ENCODE measurements around the gene CPVL. TPM values are rescaled to one million over a fixed set of nuclear protein-coding genes. Genes with fewer than 3 reads are reported as not detected.

The CPVL gene
- total RNA-seq, 1 experiment from 2014 or later: 0.49 TPM

DNA sequence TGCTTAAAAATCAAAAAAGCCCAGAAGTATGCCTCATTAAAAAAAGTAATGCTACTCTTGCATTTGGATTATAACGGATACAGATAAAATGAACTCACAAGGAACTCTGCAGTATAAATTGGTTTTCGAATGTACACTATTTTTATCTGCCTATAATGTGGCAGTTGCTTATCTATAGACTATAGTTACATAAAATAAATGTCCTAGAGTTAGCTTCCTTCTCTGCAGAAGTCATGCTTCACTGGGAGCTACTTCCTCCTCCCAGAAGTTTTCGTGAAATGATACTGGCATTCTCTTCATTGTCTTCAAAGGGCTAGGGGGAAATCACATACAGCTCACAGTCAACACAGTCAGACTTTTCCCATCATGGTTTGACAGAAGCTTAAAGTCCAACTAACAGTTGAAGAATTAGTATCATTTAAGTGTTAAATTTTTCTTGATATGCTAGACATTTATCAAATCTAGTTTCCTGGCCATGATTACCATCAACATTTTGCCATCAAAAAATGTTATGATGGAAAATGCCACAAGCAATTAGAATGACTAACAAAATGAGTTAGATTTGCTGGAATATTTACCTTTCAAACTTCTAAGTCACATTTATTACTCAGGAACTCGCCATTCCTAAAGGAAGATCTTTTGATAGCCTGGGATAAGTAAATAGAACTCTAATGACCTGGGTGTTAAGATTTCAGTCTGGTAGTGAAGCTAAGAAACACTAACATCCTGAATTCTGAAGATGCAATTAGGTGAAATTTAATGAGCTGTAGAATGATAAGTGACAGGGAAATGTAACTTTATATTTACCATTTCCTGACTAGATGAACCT, 100.9 kb downstream of the CPVL start:
- DNase-seq (ENCODE audit: low read depth): no peak

DNA sequence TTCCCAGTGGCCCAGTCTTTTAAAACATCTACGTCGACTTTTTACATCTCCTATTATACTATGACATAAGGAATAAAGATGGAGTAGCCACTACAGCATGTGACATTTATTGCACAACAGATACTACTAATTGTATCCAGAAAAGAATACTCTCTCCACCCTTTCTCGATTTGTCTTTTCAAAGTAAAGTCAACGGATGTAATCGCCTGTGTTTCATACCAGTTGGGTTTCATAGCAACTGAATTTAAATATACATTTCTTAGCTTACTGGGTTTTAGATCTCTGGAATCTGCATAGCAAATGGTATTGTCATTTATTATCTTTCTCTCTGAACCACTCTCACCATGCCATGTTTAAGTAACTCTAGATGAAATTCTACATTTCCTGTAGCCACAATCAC, 101.8 kb downstream of the CPVL start:
- no peak for DNase-seq (ENCODE audit: low read depth)

DNA sequence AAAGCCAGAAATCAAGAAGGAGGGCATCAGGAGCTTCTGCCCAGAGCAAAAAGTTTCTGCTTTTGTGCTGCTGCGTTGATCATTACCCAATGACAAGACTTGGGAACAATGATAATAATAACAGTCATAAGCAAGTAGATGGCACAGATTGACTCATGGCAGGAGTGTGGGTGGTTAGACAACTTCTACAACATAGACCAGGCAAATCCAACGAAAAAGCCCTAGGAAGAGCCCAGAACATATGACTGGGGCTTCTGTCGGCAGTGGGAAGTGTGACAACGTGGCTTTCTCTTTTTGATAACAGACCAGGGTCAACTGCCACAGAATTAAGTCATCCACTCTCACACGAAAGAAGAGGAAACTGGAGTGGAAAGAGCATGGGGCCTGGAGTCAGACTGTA, 102.8 kb downstream of the CPVL start:
- no peak for DNase-seq (ENCODE audit: low read depth)

DNA sequence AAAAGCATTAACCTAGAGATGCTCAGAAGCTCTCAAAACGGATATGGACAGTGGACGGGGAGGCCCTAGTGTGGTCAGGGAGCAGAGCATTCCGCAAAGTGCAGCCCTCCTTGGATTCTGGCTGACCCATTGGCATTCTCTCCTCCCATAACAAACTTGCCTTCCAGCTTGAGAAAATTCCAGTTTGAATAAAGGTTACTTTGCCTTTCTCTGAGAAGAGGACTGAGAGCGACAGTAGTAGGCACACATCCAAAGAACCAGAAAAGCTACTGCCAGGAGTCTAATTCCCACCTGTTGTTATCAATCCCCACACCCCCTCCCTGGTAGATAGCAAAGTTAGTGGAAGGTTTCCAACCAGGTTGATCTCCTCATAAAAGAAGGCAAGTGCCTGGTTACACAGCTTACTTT, 103.5 kb downstream of the CPVL start:
- no peak for DNase-seq (ENCODE audit: low read depth)

DNA sequence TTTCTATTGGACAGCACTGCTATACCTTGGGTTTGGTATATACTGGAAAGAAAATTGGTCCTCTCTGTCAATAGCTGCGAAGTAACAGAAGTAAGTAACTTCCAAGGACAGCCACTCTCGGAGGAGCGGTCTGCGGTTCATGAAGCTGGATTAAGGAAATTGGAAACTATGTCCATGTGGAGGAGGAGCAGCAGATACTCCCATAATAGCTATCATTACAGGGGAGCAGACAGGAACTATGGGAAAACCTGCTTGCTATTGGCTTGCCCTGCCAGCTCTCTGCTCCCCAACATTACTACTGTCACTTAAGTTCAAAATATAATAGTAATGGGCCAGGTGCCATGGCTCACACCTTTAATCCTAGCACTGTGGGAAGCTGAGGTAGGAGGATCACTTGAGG, 104.3 kb downstream of the CPVL start:
- no peak for DNase-seq (ENCODE audit: low read depth)

DNA sequence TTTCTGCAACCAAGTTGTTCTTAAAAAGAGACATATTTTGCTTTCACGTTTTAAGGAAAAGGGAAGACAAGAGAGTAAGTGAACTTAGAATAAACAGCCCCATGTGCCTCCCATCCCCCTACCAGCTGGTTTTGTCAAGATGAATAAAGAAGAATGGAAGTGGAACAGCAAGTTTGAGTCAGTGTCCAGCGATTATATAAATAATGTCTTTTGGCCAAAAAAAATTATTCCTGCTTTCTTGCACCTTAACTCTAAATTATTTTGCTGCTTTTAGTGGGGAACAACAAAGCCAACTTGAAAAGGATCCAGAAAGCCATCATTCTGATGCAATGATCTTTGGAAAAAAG, 105.8 kb downstream of the CPVL start:
- DNase-seq (ENCODE audit: low read depth): no peak

DNA sequence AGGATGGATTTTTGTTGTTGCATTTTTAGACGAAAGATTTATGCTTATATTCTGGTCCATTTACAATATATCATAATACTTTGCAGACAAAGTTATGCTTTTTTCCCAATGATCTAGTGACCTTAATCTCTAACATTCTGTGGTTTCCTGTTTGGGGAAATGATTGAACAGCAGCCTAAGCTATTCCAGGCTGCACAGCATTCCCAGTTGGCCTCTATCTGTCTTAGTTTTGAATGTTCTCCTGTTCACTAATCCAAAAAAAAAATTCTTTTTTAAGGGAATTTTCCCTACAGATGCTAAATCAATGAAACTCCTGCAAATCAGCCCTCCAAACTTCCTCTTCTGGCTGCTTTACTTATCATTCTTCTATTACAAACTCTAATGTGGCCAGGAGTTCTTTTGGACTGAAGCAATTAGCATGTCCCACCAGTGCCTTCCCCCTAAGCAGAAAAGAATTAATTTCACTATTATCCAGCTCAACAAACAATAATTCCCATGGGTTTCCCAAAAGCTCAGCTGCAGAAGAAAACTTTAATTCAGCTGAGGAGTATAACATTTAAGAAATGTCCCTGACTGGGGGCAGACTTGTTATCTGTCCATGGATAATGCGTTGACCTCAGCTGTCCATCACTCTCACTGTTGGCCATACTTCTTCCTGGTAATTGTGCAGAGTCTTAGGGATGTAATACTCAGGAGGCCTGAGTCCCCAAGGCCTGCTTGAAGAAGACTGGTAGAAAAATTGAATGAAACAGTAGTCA, 106.3 kb downstream of the CPVL start:
- DNase-seq (ENCODE audit: low read depth): no peak

DNA sequence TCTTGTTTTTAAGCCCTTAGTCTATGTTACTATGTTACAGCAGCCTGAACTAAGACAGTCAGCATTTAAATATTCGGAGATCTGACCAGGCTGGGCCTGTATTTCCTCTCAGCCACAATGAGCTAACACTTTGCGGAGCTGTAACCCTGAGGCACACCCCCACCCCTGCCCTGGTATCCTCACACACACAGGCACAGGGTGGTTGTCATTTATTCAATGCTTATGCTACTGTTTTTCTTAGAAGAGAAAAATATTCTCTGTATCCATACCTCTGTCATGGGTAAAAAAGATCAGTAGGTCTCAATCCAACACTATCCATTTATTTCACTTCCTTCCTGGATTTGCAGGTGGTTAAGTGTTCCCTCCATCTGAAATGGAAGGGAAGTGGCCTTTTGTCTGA, 107.9 kb downstream of the CPVL start:
- DNase-seq (ENCODE audit: low read depth): peak; percentile 36

DNA sequence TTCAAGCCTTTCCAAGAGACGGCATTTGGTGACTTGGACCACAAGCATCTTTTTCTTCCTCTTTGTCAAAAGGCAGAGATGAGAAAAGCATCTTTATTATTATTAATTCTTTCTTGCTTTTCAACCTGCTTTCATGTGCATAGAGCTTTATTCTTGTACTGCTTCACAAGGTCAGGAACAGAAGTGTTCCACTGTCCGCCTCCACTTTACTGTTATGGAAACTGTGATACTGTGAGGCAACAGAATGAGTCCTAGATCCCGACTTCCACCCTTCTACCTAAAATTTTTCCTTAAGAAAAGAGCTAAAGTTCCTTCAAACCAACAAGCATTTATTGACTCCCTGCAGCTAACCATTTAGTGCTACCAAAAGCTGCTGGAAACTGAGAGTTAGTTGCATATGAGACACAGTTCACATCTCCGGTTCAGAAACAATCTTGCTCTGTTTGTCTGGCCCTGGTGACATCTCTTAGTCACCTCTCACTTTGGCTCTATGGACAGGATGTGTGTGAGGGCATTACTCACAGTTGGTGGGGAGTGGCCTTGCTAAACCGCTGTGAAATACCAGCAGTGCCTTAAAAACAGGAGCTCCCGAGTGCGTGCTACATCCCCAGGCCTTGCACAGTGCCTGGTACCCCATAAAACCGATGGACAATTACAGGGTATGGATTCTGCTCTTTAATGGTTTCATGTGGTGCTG, 111.1 kb downstream of the CPVL start:
- peak; percentile 94 for DNase-seq (ENCODE audit: low read depth)

DNA sequence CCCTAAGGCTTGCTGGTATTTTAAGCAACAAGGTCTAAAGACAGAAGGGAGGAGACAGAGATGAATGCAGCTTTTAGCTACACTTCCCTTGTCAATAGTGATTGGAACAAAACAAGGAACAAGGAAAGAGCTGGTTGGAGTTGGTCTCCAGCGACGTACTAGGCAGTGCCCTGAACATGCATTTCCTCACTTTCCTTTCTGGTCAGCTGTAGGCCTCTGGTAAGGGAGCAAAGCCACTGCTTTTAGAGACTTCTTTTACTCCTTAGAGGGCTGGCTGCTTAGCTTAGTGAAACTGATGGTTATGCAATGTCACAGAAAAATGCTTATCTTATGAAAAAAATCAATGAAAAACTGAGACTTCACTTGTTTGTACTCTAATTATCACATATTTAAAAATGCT, 112.8 kb downstream of the CPVL start:
- DNase-seq (ENCODE audit: low read depth): no peak

DNA sequence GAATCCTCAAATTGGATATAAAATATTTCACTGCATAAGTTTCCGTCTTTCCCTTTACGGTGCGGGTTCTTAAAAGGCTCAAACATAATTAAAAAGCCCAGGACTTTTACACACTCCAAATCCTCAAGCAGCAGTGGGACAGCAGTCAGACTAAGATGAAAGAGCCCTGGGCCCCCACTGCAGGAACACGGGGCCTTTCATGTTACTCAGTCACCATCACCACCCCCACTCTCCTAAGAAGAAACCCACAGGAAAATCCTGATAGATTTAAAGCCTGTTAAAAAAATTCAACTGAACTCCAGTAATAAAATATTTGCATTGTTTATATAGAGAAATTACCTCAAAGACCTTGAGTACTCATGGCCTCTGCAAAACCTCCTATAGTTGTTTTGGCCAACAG, 114.2 kb downstream of the CPVL start:
- DNase-seq (ENCODE audit: low read depth): no peak

DNA sequence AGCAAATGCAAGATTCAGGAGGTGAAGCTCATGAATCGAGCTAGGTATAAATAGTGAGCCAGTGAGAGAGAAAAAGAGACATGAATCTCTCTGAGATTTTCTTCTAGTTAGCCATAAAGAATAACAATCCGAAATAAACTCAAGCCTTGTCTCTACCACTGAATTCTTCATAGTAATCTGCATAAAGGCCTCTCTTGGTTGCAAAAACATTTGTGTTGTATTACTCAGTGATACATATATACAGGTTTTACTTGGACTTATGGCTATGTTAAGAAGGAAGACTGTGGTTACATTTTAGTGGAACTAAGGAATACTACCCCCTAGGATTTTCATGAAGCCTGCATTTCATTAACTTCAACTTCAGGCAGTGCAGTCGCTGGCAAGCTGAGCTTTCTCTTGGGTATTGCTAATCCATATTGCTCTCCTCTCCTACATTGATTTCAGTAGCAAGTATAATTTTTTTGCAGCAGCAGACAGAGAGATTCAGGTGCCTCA, 115.5 kb downstream of the CPVL start:
- DNase-seq (ENCODE audit: low read depth): no peak

DNA sequence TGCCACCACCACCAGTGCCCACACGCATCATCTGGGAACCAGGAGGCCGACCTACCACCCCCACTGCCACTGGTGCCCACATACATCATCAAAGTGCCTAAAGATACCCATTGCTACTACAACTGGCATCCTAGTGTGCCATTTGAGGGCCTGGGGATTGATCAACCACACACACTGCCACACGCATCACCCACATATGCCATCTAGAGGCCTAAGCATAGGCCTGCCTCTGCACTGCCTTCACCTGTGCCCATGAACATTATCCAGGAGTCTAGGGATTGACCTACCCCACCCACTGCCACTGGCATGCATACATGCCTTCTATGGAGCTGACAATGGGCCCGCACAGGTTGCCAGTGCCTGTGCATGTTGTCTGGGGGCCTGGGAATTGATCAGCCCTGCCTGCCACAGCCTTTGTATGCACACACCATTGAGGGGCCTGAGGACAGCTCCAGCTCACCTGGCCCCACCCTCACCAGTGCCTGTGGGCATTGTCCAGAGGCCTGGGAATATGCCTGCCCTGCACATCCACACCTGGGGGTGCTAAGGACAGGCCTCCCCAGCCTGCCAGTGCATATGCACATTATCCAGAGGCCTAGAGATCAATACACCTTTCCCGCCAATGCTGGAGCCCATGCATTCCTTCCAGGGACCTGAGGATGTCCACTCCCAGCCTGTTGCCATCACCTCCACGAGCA, 123.9 kb downstream of the CPVL start:
- DNase-seq (ENCODE audit: low read depth): no peak

DNA sequence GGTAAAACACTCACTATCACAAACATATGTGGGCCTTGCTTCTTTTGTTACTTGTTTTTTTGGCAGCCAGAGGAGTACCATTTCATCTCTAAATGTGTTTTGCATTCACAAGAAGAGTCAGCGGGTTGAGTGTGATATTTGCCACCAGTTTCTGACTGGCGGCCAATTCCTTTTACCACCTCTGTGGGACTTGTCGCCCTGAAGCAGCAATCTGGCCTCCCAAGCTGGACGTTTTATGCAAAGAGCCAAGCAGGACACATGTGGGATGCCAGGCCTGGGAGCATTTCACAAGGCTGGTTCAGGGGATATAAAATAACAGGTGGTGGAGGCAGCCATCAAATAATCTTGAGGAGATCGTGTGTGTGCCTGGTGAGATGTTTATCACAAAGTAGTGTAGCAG, 126.4 kb downstream of the CPVL start:
- no peak for DNase-seq (ENCODE audit: low read depth)

DNA sequence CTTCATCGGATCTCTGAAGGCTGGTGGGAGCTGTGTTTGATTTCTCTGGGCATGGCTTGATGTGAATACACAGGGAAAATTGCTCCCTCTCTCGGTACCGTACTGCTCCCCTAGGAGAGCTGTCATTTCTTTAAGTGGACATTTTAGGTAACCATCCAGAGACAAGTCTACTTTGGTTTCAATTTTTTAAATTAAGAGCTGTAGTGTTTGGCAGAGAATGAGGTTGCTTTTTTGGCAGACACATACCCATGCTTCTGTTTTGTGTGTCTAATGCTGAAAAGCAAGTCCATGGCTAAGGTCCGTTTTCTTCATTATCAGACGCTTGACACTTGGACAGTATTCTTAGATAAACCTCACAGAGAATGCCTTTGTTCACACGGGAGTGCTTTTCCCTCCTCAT, 127.0 kb downstream of the CPVL start:
- DNase-seq (ENCODE audit: low read depth): peak; percentile 29

DNA sequence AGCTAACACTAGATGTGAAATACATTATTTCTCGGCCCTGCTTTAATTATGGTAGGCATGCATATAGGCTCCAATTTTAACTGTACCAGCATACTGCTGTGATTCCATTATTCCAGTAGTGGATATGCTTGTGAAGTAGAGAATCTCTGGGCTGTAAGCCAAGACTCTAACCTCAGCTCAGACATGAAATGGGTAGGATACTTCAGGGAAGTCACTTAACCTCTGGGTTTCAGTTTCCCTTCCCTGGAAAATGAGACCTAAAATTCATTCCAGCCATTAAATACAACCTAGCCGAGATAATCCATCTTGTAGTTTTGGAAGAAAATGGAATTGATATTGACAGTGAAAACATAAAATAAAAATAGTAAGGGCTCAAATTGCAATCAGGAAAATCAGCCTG, 128.6 kb downstream of the CPVL start:
- DNase-seq (ENCODE audit: low read depth): peak; percentile 83

DNA sequence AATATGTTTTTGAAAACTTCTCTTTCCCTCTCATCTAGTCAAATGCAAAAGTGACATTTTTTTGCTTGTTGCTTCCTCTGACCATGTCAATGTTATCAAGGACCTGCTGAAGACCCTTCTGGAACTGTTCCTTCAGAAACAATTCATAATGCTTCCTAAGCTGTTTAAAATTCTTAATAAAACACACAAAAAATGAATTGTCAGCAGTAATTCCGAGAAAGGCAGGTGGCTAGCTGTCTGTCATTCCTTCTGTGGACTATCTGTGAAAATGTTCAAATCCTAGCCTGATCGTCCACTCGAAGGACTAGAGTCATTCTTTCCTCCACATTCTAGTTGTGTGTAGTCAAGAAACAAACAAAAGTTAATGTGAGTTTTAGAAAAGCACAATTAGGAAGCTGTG, 131.6 kb downstream of the CPVL start:
- no peak for DNase-seq (ENCODE audit: low read depth)

DNA sequence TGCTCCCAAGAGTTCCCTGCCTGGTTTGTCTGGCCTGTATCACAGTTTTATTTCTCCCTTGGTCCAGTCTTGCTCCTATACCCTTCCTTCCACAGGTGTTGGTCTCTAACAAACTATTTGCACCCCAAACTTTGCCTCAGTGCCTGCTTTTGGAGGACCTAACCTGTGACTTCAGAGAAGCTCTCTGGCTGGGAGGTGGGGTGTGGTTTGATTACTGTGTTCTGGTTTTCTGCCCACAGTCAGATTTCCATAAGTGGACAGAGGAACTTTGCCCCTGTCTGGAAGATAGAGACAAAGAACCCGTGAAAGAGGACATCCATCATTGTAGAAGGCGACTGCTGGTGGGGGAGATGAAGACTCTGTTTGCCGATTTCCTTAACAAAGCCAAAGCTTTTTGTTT, 132.4 kb downstream of the CPVL start:
- no peak for DNase-seq (ENCODE audit: low read depth)

DNA sequence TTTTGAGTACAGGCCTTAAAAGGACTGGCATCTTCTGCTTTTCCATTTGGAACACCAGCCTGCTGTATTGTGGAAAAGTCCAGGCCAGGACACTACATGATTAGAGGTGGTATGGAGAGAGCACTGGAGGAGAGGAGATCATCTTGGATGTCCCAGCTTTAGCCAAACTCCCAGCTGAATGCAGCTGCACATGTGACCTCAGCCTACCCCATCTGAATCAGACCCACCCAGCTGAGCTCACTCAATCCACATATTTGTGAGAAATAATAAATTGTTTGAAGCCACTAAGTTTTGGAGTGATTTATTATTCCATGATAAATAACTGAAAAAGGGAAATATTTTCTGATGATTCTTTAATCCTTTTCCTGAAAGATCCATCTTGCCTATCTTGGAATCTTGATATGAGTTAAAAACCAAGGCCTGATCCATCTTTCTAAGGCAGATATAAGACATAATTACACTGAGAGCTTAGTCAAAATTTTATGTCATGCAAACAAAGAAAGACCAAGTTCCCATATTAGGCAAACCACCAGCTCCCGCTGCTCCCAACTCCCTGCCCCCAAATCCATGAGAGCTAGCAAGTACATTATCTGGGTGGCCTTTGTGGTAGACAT, 133.1 kb downstream of the CPVL start:
- no peak for DNase-seq (ENCODE audit: low read depth)

DNA sequence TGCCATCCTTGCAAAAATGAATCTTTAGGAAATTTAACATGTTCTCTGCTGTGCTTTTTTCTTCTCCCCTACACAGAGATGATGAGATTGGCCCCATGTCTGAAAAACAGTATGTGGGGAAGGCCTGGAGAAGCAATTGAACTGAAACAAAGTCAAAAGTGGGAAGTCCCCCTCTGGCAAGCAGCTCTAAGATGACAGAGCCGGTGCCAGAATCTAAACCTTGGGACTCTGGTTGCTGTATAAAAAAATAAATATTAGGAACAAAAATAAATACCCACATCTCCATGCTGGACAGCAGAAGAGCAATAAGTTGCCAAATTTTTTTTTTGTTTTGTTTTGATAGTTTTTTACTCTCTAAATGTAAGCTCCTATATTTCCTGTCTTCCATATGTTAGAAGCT, 136.4 kb downstream of the CPVL start:
- DNase-seq (ENCODE audit: low read depth): no peak

DNA sequence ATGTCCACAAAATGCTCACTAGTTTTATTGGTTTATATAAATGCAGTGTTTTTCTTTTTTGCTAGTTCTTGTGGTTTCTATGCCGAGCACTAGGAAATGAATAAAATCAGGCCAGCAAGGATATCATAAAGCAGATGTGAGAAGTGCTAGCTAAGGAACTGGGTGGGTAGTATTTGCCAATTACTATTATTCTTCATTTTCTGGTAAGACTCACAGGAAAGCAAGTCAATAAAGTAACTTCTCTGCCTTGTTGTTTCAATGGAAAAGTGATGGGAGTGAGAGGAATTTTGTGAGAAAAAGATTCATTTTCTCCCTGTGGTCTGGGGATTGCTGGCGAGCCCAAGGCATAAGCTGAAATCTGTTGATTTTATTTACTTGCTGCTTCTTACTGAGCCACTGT, 137.7 kb downstream of the CPVL start:
- no peak for DNase-seq (ENCODE audit: low read depth)

DNA sequence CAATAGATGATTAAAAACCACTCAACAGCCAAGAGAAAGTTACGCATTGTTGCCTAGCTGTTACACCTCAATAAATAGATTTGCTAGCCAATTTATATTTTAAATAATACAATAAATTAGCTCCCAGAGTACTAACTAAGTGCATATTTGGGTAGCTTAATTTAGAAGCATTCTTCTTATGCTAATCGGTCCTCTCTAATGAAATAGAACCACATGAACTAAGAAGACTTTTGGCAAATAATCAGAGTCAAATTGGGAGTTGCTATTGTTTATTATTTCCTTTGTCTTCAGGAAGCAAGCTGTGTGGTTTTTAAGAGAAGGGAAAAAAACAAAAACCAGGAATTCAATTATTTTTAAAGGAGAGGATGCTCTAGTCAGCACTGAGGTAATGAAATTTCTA, 139.2 kb downstream of the CPVL start:
- no peak for DNase-seq (ENCODE audit: low read depth)

Data from M059J (cell line).